Measurements from ENCODE around the gene SIL1.

Gene SIL1

DNA sequence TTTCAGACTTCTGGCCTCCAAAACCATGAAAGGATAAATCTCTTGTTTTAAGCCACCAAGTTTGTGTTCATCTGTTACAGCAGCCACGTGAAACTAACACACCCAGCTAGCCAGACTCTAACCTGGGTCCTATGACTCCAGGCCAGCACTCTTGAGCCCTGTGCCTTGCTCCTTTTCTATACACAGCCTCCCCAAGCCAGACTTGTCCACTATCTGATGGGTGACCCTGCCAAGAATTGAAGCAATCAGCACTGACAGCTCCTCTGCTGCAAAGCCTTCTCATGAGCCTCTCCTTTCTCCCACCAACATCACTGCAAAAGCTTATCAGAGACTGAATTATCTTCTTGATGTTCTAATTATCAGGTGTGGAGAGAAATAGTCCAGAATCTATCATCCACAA lies 41.4 kb downstream of the SIL1 start:
- H3K9me2 ChIP-seq (replicated peaks; ENCODE audit: control insufficient read depth, low read length) = no peaks in the 10 kb centered on the region
- no peaks in the 10 kb centered on the region for H3K79me2 ChIP-seq (ENCODE audit: control insufficient read depth, low read length)
- H3K36me3 ChIP-seq (ENCODE audit: control insufficient read depth, low read length) = no peaks in the 10 kb centered on the region
- no peaks in the 10 kb centered on the region for H4K20me1 ChIP-seq (ENCODE audit: control insufficient read depth, insufficient read depth, low read depth, low read length)
- no peak for TF ChIP-seq EZH2phosphoT487 (IDR thresholded peaks at IDR 0.05; ENCODE audit: borderline replicate concordance, low read length)
- TF ChIP-seq, protein P1, sequence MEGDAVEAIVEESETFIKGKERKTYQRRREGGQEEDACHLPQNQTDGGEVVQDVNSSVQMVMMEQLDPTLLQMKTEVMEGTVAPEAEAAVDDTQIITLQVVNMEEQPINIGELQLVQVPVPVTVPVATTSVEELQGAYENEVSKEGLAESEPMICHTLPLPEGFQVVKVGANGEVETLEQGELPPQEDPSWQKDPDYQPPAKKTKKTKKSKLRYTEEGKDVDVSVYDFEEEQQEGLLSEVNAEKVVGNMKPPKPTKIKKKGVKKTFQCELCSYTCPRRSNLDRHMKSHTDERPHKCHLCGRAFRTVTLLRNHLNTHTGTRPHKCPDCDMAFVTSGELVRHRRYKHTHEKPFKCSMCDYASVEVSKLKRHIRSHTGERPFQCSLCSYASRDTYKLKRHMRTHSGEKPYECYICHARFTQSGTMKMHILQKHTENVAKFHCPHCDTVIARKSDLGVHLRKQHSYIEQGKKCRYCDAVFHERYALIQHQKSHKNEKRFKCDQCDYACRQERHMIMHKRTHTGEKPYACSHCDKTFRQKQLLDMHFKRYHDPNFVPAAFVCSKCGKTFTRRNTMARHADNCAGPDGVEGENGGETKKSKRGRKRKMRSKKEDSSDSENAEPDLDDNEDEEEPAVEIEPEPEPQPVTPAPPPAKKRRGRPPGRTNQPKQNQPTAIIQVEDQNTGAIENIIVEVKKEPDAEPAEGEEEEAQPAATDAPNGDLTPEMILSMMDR (IDR thresholded peaks at IDR 0.05; ENCODE audit: low read depth, low read length, poor library complexity, severe bottlenecking) = no peak
- H3K27me3 ChIP-seq (ENCODE audit: control insufficient read depth, low read length) = no peaks in the 10 kb centered on the region
- H3K4me3 ChIP-seq (ENCODE audit: low read length) = no peak overlapping the region
- no peaks in the 10 kb centered on the region for H3K9me3 ChIP-seq (ENCODE audit: control insufficient read depth, insufficient read depth, low read length)
- no peak overlapping the region for H3K27ac ChIP-seq (ENCODE audit: low read depth, low read length)
- H3F3A ChIP-seq (ENCODE audit: control insufficient read depth, insufficient read depth) = no peaks in the 10 kb centered on the region
- no peak overlapping the region for H3K4me2 ChIP-seq (ENCODE audit: low read length)
- H3K4me1 ChIP-seq (ENCODE audit: control insufficient read depth, low read length) = peaks cover 9% of the 10 kb centered on the region

DNA sequence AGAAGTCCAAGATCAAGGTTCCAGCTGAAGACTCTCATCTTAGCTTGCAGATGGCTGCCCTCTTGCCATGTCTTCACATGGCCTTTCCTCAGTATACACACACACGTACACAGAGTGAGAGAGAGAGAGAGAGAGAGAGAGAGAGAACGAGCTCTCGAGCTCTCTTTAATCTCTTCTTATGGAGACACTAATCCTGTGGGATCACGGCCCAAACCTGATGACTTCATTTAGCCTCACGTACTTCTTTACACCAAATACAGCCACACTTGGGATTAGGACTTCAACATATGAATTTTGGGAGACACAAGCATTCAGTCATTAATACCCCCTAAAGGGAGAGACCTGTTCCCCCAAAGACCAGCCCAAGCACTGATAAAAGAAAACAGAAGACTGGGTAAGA lies 42.8 kb downstream of the SIL1 start:
- no peak overlapping the region for H3K27ac ChIP-seq (ENCODE audit: low read depth, low read length)
- no peak overlapping the region for H3K4me2 ChIP-seq (ENCODE audit: low read length)

DNA sequence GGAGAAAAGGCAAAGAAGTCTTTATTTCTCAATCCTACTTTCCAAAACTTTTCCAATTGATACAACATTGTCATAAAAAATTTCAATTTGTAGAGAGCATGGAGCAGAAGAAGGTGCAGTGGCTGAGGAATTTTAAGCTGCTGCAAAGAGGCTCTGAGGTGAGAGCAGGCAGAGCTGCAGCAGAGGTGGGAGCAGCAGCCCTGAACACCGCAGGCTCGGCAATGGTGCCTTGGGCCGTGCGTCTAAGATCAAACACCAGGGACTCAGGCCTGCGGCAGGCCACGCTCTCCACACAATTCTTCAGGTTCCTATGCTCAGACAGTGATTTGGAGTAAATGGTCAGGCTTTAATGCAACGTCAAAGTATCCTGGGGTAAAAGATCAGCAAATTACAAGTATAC lies 46.3 kb downstream of the SIL1 start:
- TF ChIP-seq EZH2phosphoT487 (IDR thresholded peaks at IDR 0.05; ENCODE audit: borderline replicate concordance, low read length) = no peak
- TF ChIP-seq, protein P1 (IDR thresholded peaks at IDR 0.05; ENCODE audit: low read depth, low read length, poor library complexity, severe bottlenecking) = no peak
- H3K27me3 ChIP-seq (ENCODE audit: control insufficient read depth, low read length) = no peaks in the 10 kb centered on the region
- no peak overlapping the region for H3K27ac ChIP-seq (ENCODE audit: low read depth, low read length)
- H3F3A ChIP-seq (ENCODE audit: control insufficient read depth, insufficient read depth) = no peaks in the 10 kb centered on the region
- no peaks in the 10 kb centered on the region for H3K4me1 ChIP-seq (ENCODE audit: control insufficient read depth, low read length)
- H4K20me1 ChIP-seq (ENCODE audit: control insufficient read depth, insufficient read depth, low read depth, low read length) = 0 out of 2 replicates have a peak, but pooled peaks cover 2% of the 10 kb centered on the region
- H3K9me3 ChIP-seq (ENCODE audit: control insufficient read depth, insufficient read depth, low read length) = no peaks in the 10 kb centered on the region
- no peaks in the 10 kb centered on the region for H3K36me3 ChIP-seq (ENCODE audit: control insufficient read depth, low read length)
- H3K4me3 ChIP-seq (ENCODE audit: low read length) = no peak overlapping the region
- no peaks in the 10 kb centered on the region for H3K79me2 ChIP-seq (ENCODE audit: control insufficient read depth, low read length)
- H3K4me2 ChIP-seq (ENCODE audit: low read length) = no peak overlapping the region
- no peaks in the 10 kb centered on the region for H3K9me2 ChIP-seq (replicated peaks; ENCODE audit: control insufficient read depth, low read length)

More for the DNA sequence above, 42.8 kb downstream of the SIL1 start:
- Histone ChIP-seq H4K20me1 (ENCODE audit: control insufficient read depth, insufficient read depth, low read depth, low read length) (no peaks in the 10 kb centered on the region), H3K4me1 (ENCODE audit: control insufficient read depth, low read length) (peaks cover 9% of the 10 kb centered on the region), H3F3A (ENCODE audit: control insufficient read depth, insufficient read depth) (no peaks in the 10 kb centered on the region), H3K9me3 (ENCODE audit: control insufficient read depth, insufficient read depth, low read length) (no peaks in the 10 kb centered on the region), H3K36me3 (ENCODE audit: control insufficient read depth, low read length) (no peaks in the 10 kb centered on the region), H3K4me3 (ENCODE audit: low read length) (no peak overlapping the region), H3K27me3 (ENCODE audit: control insufficient read depth, low read length) (no peaks in the 10 kb centered on the region), H3K9me2 (replicated peaks; ENCODE audit: control insufficient read depth, low read length) (no peaks in the 10 kb centered on the region), H3K79me2 (ENCODE audit: control insufficient read depth, low read length) (no peaks in the 10 kb centered on the region)
- TF ChIP-seq, protein P1 (IDR thresholded peaks at IDR 0.05; ENCODE audit: low read depth, low read length, poor library complexity, severe bottlenecking) = no peak
- no peak for TF ChIP-seq EZH2phosphoT487 (IDR thresholded peaks at IDR 0.05; ENCODE audit: borderline replicate concordance, low read length)
